GM19452 (cell line): ENCODE data around the gene MDGA2.
"Not testable (repeated sequence)": the region's sequence is repeated elsewhere in the genome, so short reads cannot be mapped to it uniquely, and the experiment has no call there.

Source experiments
- ATAC-seq: cut with Tn5 transposase; IDR thresholded peaks from one replicate; pipeline ENCODE4 v1.9.1; 2021; ENCODE audit not compliant: unreplicated experiment

The MDGA2 gene

DNA sequence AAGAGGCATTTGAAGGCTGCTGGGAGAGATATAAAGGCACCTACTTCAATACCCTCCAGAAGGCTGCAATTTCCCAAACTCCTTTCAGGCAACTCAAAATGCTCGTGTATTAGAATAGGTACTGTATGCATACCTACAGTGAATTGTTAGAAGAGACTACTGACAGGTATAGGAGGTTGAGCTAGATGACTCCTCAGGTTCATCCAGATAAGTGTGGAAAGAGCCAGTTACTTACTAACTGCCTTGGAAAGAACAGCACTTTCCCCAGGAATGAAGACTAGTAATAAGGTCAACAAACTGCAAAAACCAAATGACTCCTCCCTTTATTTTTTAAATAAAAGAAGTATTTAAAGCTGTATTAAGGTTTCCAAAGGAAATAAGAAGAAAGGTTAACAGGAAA, 429.0 kb downstream of the MDGA2 start:
- no peak for ATAC-seq

GRCh38 chr14:47242579-47242978, 432.8 kb downstream of the MDGA2 start:
- not testable (repeated sequence) for ATAC-seq

DNA sequence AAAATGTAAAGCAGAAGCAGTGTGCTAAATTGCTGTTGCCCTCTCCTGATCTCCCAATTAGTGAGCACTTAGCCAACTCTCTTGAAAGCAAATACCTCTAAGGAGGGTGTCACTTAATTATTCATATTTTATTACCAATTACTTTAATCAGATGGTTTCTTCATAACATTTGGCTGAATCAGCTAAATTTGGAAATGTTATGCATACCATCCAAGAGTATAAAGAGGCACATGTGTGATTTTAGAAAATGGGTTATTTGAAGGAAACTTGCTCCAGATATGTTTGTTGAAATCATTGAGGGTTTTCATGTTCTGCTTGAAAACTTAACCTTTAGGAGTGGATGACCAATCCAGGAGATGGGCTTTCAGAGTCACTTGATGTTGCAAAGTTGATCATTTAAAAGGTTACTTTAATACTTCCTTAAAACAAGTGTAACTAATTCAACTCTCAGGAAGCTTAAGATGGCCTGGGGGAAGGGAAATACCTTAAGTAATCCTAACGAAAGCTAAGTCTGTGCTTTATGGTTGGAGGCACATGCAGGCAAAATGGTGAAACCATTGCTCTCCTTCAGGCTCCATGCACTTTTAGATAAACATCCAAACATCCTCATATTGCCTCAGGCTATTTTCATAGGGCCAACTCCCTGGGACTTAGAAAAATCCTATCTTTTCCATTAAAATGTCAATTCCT, 434.5 kb downstream of the MDGA2 start:
- ATAC-seq = no peak

- no peak for ATAC-seq
Measured at GRCh38 chr14:47235619-47236018, 439.8 kb downstream of the MDGA2 start.

DNA sequence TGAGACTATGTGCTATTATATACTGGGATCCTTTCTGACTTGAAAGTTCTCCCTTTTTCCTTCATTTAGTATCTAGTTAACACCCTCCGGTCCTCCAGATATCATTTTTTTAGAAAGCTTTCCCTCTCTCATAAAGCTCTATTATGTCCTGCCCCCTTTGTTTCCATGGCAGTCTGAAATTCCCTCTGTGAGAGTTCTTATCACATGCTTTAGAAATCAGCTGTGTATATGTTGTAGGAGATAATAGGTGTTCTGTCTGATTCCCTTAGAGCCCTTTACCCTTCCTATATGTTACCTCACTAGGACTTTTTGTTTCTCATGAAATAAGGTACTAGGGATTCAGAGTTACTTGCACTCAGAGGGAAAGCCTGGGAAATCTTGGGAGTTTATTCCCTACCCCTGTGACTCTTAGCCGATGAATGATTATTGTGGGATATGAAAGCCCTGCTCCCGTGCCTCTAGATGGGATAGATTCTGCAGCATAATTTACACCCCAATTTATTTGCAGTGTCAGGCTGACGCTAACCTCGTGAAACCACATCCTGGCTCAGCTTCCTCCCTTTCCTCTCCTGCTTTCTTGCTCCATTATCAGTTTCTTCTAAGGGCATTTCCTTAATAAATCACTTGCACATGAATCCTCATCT, 448.4 kb downstream of the MDGA2 start:
- ATAC-seq = no peak

GRCh38 chr14:47223656-47224055, 451.7 kb downstream of the MDGA2 start:
- no peak for ATAC-seq

DNA sequence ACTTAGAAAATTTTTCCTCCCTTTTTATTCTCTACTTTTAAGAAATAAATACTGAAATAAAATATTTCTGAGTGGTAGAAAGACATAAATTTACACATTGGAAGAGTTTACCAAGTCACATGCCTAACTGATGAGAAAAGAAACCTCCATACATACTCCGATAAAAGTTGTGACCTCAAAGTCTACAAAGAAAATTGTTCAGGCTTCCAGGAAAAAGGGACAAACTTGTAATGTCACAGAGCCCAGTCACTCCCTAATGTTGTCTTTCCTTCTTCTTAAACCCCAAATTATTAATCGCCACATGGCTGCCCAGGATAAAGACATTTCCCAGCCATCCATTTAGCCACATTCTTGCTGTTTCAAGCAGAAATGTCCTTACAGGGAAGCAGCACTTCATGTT, 455.3 kb downstream of the MDGA2 start:
- ATAC-seq = no peak

DNA sequence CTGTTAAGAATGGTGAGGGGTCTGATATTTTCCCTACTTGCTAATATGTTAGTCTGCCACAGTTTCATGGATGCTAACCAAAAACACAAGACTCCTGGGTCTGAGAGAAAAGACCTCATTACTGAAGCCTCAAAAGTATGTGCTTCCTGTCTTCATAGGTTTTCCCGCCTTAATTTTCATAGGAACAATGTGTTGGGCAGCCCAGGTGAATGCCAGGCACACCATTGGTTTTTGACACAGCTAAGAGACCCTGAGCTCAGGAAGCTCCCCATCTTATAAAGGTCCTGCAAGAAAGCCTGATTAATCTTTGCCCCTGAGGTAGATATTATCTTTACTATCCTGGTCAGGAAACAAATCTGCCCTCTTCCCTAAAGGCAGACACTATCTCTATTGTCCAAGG, 464.1 kb downstream of the MDGA2 start:
- no peak for ATAC-seq

GRCh38 chr14:47210099-47210498, 465.3 kb downstream of the MDGA2 start:
- ATAC-seq = no peak

DNA sequence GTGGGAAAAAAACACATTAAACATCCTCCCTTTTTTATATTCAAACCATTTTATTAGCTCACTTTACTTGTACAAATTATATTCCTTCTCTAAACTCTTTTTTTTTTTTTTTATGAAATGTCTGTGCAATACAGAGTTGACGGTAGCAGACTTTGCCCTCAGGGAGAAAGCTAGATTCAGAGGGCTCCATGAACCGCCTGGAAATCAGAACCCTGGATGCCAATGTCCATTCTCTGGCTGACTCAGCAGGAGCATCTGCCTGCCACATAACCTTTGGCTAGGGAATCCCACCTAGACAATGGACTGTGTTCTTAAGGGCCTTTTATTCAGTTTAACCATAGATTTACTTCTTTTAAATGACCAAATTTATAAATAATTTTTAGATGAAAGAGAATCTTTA, 467.0 kb downstream of the MDGA2 start:
- no peak for ATAC-seq

DNA sequence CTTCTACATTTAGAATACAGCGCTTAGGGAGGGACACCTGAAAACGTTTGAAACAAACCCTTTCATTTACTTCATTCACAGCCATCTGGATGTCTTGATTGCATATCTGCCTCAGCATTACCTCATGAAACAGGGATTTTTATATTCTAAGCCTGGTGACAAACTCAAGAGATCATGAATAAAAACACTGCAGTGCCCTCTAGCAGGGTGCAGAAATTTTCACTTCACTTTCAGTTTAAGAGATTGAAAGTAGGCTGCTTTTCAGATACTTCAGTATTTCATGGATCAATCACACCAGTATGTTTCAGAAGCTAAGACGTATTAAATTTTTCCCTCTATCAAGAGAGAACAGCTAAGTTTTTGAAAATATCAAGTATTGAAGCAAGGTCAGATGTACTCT, 467.8 kb downstream of the MDGA2 start:
- ATAC-seq = no peak

DNA sequence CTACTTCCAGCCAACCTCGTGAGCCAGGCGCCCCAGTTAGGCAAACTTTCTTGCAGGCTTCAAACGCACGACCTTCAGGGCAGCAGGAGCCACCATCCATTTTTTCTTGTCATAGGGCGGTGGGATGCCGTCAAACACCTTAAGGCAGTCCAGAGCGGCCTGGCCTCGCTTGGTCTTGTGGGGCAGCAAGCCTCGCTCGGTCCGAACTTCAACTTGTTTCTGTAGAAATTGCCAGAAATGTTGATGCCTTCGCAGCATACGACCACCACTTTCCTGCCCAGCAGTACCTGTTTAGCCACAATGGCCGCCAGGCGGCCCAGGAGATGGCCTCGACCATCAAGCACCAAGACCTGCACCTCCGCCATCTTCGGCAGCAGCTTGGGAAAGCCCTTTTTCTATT, 474.7 kb downstream of the MDGA2 start:
- no peak for ATAC-seq

DNA sequence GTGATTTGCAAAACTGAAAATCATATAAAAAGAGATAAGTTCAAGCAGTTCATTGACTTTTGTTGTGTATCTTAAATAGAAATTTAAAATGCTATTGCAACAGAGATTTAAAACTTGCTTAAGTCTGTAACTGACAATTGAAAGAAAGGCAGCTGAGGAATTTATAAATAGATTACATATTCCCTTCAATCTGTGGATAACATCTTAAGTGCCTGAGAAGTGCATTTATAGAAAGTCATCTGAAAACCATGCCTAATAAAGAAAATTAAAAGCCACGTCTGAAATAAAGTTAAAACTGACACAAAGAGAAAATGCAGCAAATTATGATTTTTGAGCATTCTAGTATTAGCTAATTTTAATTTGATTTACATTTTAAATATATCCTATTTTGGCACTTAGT, 479.8 kb downstream of the MDGA2 start:
- no peak for ATAC-seq

- ATAC-seq = no peak
Measured at GRCh38 chr14:47194055-47194454, 481.4 kb downstream of the MDGA2 start.

GRCh38 chr14:47192203-47192602, 483.2 kb downstream of the MDGA2 start:
- ATAC-seq = not testable (repeated sequence)

DNA sequence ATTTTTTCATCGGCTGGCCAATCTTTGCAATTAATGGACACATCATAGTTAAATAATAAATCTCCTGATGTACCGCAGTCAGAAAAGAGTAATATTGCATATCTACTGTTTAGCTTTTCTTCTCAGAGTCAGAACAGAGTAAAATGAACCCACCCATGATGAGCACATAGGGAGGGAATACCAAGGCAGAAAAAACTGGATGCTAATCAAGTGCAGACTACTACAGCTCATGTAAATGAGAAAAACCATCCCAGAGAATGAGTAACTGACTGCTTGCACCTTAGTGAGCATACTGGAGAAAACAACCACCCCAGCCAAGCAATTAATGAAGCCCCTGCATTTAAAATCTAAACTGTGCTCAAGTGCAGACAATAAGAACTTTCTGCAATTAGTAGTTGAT, 483.7 kb downstream of the MDGA2 start:
- ATAC-seq = no peak

- no peak for ATAC-seq
Measured at GRCh38 chr14:47189911-47190484, 485.4 kb downstream of the MDGA2 start.

DNA sequence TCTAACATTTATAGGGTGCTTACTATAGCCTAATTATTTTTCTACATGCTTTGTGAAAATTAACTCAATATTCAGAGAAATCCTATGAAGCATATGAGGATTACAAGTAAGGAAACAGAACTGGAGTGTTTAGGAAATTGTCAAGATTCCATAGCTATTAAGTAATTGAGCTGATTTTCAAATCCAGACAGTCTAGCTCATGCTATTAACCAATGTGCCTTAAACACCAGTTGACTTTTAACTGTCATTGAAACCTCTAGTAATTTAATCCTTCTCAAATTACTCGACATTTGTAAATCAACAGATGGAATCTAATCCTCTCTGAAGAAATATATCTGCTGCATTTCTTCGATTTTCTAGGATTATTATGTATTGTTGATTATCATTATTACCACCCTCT, 488.9 kb downstream of the MDGA2 start:
- ATAC-seq = no peak

GRCh38 chr14:47179906-47180305, 495.5 kb downstream of the MDGA2 start:
- ATAC-seq = no peak

- ATAC-seq = not testable (repeated sequence)
Measured at GRCh38 chr14:47171896-47172295, 503.5 kb downstream of the MDGA2 start.

- no peak for ATAC-seq
Measured at GRCh38 chr14:47167402-47167801, 508.0 kb downstream of the MDGA2 start.

DNA sequence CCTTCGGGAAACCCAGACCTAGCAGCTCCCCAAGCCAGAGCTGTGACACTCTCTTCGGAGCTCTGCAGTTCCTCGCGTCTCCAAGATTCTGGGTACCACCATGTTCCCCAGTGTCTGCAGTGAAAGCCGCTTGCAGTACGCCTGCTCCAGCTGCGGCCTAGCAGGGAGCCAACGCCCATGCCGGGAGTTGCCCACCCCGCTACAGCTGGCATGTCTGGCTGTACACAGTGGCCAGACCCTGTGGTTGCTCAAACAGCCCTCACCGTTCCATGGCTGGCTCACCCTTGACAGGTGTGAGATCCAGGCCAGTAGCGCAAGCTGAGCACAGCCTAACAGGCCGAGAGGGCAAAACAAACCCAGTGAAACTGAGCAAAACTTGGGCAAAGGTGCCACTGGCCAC, 520.0 kb downstream of the MDGA2 start:
- no peak for ATAC-seq
